Gastroesophageal sphincter (tissue), 3 donors: ENCODE results near the gene FNDC3B.

Experiments
- EP300 ChIP-seq: sonication (generic); formaldehyde crosslinking; IDR thresholded peaks from one replicate; pipeline ENCODE4 v1.6.1; 2017; ENCODE audit warnings: antibody characterized with exemption, mild to moderate bottlenecking
- POLR2AphosphoS5 ChIP-seq: sonication (generic); formaldehyde crosslinking; IDR thresholded peaks from one replicate; pipeline ENCODE4 v1.6.1; 2017; ENCODE audit warnings: antibody characterized with exemption
- TF ChIP-seq, protein P1 (sequence below), 4 experiments: fragments of 200-600 bp in 2 of 4; fragments of 450-650 bp in 2 of 4; sonication (generic) in 1 of 4; IDR thresholded peaks; one replicate each; pipeline ENCODE4 v1.5.1; 2017 to 2019; ENCODE audit warnings: antibody characterized with exemption in 4 of 4, mild to moderate bottlenecking in 2 of 4, moderate library complexity in 2 of 4

DNA sequence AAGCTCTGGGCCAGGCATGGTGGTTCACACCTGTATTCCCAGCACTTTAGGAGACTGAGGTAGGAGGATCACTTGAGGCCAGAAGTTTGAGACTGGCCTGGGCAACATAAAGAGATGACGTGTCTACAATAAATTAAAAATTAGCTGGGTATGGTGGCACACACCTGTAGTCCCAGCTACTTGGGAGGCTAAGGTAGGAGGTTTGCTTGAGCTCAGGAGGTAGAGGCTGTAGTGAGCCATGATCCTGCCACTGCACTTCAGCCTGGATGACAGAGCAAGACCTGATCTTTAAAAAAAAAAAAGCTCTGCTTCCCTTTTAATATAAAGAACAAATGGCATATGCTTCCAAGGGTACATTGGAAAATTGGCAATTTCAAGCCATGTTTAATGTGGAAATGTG lies 46.7 kb downstream of the FNDC3B start:
- TF ChIP-seq, protein P1, sequence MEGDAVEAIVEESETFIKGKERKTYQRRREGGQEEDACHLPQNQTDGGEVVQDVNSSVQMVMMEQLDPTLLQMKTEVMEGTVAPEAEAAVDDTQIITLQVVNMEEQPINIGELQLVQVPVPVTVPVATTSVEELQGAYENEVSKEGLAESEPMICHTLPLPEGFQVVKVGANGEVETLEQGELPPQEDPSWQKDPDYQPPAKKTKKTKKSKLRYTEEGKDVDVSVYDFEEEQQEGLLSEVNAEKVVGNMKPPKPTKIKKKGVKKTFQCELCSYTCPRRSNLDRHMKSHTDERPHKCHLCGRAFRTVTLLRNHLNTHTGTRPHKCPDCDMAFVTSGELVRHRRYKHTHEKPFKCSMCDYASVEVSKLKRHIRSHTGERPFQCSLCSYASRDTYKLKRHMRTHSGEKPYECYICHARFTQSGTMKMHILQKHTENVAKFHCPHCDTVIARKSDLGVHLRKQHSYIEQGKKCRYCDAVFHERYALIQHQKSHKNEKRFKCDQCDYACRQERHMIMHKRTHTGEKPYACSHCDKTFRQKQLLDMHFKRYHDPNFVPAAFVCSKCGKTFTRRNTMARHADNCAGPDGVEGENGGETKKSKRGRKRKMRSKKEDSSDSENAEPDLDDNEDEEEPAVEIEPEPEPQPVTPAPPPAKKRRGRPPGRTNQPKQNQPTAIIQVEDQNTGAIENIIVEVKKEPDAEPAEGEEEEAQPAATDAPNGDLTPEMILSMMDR (IDR thresholded peaks at IDR 0.05): no peak
- TF ChIP-seq POLR2AphosphoS5 (no peak), EP300 (no peak)
